ENCODE results near the gene TECRL. TPM values are rescaled to one million over a fixed set of nuclear protein-coding genes. Genes with fewer than 3 reads are reported as not detected.

Gene TECRL
- total RNA-seq, 2 donors from 2014 or later: 0.21 TPM; not detected in 1

- DNase-seq: no peak
- H3K36me3 ChIP-seq: no peaks in the 10 kb centered on the region
- H3K27ac ChIP-seq: no peak overlapping the region
- no peaks in the 10 kb centered on the region for H3K9me3 ChIP-seq
- H3K27me3 ChIP-seq: no peaks in the 10 kb centered on the region
- no peak for TF ChIP-seq CTCF (IDR thresholded peaks at IDR 0.05)
- H3K4me1 ChIP-seq: no peaks in the 10 kb centered on the region
- intact Hi-C loops (cut with DNase I): no loop called here
- H3K9ac ChIP-seq (ENCODE audit: low read depth in 2 of 2, low read length in 2 of 2): no peak overlapping the region
- no peak overlapping the region for H3K4me3 ChIP-seq
Measured at GRCh38 chr4:64384237-64385203, 24.7 kb downstream of the TECRL start.

GRCh38 chr4:64368741-64369140, 40.5 kb downstream of the TECRL start:
- H3K9ac ChIP-seq (ENCODE audit: low read depth in 2 of 2, low read length in 2 of 2): no peak overlapping the region

GRCh38 chr4:64361399-64361740, 47.9 kb downstream of the TECRL start:
- intact Hi-C loops (cut with DNase I): no loop called here
- Histone ChIP-seq H3K27me3 (no peaks in the 10 kb centered on the region), H3K27ac (no peak overlapping the region), H3K4me3 (no peak overlapping the region), H3K9ac (ENCODE audit: low read depth in 2 of 2, low read length in 2 of 2) (no peak overlapping the region), H3K36me3 (no peaks in the 10 kb centered on the region), H3K9me3 (no peaks in the 10 kb centered on the region), H3K4me1 (no peaks in the 10 kb centered on the region)
- no peak for DNase-seq
- TF ChIP-seq CTCF (IDR thresholded peaks at IDR 0.05): no peak

More at GRCh38 chr4:64368741-64369140, 40.5 kb downstream of the TECRL start:
- intact Hi-C loops (cut with DNase I): no loop called here
- no peak overlapping the region for H3K27ac ChIP-seq
- H3K36me3 ChIP-seq: no peaks in the 10 kb centered on the region
- no peaks in the 10 kb centered on the region for H3K4me1 ChIP-seq
- no peaks in the 10 kb centered on the region for H3K27me3 ChIP-seq
- no peak for TF ChIP-seq CTCF (IDR thresholded peaks at IDR 0.05)
- DNase-seq: no peak
- H3K9me3 ChIP-seq: no peaks in the 10 kb centered on the region
- no peak overlapping the region for H3K4me3 ChIP-seq

- Histone ChIP-seq H3K9me3 (no peaks in the 10 kb centered on the region), H3K9ac (ENCODE audit: low read depth in 2 of 2, low read length in 2 of 2) (no peak overlapping the region)
Measured at GRCh38 chr4:64360664-64361398, 48.4 kb downstream of the TECRL start.

More at GRCh38 chr4:64360664-64361398, 48.4 kb downstream of the TECRL start:
- intact Hi-C loops (cut with DNase I): no loop called here
- Histone ChIP-seq H3K36me3 (no peaks in the 10 kb centered on the region), H3K4me3 (no peak overlapping the region), H3K4me1 (no peaks in the 10 kb centered on the region), H3K27ac (no peak overlapping the region), H3K27me3 (no peaks in the 10 kb centered on the region)
- DNase-seq: no peak
- no peak for TF ChIP-seq CTCF (IDR thresholded peaks at IDR 0.05)

Data from colonic mucosa (tissue), 4 donors.